ENCODE data around the gene PFKFB3. TPM values are rescaled to one million over a fixed set of nuclear protein-coding genes. Genes with fewer than 3 reads are reported as not detected.

Gene PFKFB3
- total RNA-seq, 1 experiment from 2014 or later: 36.8 TPM

- Histone ChIP-seq H2BK12ac (ENCODE audit: insufficient read length, low read depth, low read length) (no peak overlapping the region), H3K4me1 (ENCODE audit: insufficient read depth, low read length) (no peaks in the 10 kb centered on the region), H2AK5ac (ENCODE audit: insufficient read length, low read length) (no peak overlapping the region), H3K27ac (ENCODE audit: insufficient read length, low read depth, low read length) (no peak overlapping the region), H2BK15ac (ENCODE audit: low read depth, low read length) (no peak overlapping the region), H4K20me1 (ENCODE audit: control insufficient read depth, insufficient read depth, insufficient read length) (no peaks in the 10 kb centered on the region), H3K56ac (ENCODE audit: insufficient read length, low read depth, low read length) (no peak overlapping the region), H4K5ac (ENCODE audit: insufficient read length, low read depth, low read length) (no peak overlapping the region), H3K23me2 (ENCODE audit: insufficient read length, low read depth, low read length, poor library complexity, severe bottlenecking) (no peaks in the 10 kb centered on the region), H3K9me3 (ENCODE audit: control insufficient read depth, low read depth, low read length) (no peaks in the 10 kb centered on the region), H2AFZ (ENCODE audit: low read length) (no peak overlapping the region), H3K4ac (ENCODE audit: low read depth, low read length) (no peak overlapping the region), H3K9ac (ENCODE audit: extremely low read depth, insufficient read length, low read length) (no peak overlapping the region), H3K23ac (ENCODE audit: insufficient read length, low read depth, low read length) (no peak overlapping the region), H3T11ph (ENCODE audit: low read length) (no peak overlapping the region), H3K4me2 (ENCODE audit: insufficient read depth, insufficient read length, low read length) (no peak overlapping the region), H4K91ac (ENCODE audit: insufficient read length, low read depth, low read length) (no peak overlapping the region), H3K79me2 (ENCODE audit: insufficient read depth, low read length) (no peaks in the 10 kb centered on the region), H3K27me3 (ENCODE audit: insufficient read depth, low read length) (no peaks in the 10 kb centered on the region), H4K8ac (replicated peaks; ENCODE audit: insufficient read length, low read depth, low read length) (no peak overlapping the region), H3K18ac (ENCODE audit: insufficient read length, low read depth, low read length) (no peak overlapping the region), H3K14ac (ENCODE audit: insufficient read depth, low read length) (no peak overlapping the region), H2BK5ac (ENCODE audit: insufficient read length, low read length) (no peak overlapping the region), H3K79me1 (ENCODE audit: insufficient read depth, low read depth, low read length, poor library complexity, severe bottlenecking) (no peaks in the 10 kb centered on the region), H2BK20ac (ENCODE audit: low read depth, low read length, poor library complexity, severe bottlenecking) (no peak overlapping the region), H2BK120ac (ENCODE audit: low read depth, low read length, poor library complexity, severe bottlenecking) (no peak overlapping the region)
- H3K4me3 Mint-ChIP-seq: no peak overlapping the region
- TF ChIP-seq CTCF (conservative IDR thresholded peaks at IDR 0.05): no peak
- H3K4me1 Mint-ChIP-seq: no peaks in the 10 kb centered on the region
- no peak for DNase-seq
- H3K27me3 Mint-ChIP-seq (ENCODE audit: low read depth): no peaks in the 10 kb centered on the region
- peaks cover 53 to 98% (median 97%) of the 10 kb centered on the region in 3 experiments for H3K36me3 Mint-ChIP-seq (ENCODE audit: insufficient read depth in 1 of 3, low read depth in 3 of 3)
- H3K9me3 Mint-ChIP-seq: no peaks in the 10 kb centered on the region
- H3K27ac Mint-ChIP-seq: peak overlapping the region in 1 of 3 experiments; percentile 77; a peak in 1 of 7 replicates
- WGBS (ENCODE audit: extremely low coverage, insufficient read length, low lambda C conversion rate): no CpG with 5 or more reads among the region's 13 CpGs
Observed at GRCh38 chr10:6224781-6225180, 22.0 kb downstream of the PFKFB3 start.

All from H9 (cell line).